22Rv1 (cell line): ENCODE measurements around the gene IER2.

Source experiments
- H3K27ac ChIP-seq: fragments of 450-650 bp; 2 replicates; pipeline ENCODE4 v1.5.1; 2017
- CTCF ChIP-seq: fragments of 450-650 bp; IDR thresholded peaks from 2 replicates; pipeline ENCODE4 v1.5.1; 2017; ENCODE audit warnings: mild to moderate bottlenecking
- ZFX ChIP-seq: fragments of 450-650 bp; IDR thresholded peaks from 2 replicates; pipeline ENCODE4 v1.6.1; 2017; ENCODE audit warnings: antibody characterized with exemption, borderline replicate concordance

The IER2 gene

GRCh38 chr19:13115936-13116281, 34.3 kb upstream of the IER2 start:
- TF ChIP-seq CTCF = no peak
- H3K27ac ChIP-seq = peak overlapping the region; percentile 93

GRCh38 chr19:13116282-13117175, 33.7 kb upstream of the IER2 start, which contains the start of gene TRMT1:
TSS of gene TRMT1 (minus strand) at chr19:13116740. CDS start at chr19:13116399, 341 bp downstream.
- TF ChIP-seq ZFX = no peak
- TF ChIP-seq CTCF = no peak

GRCh38 chr19:13117176-13117771, 32.9 kb upstream of the IER2 start:
- H3K27ac ChIP-seq = peak overlapping the region; percentile 93
- TF ChIP-seq CTCF (no peak), ZFX (no peak)

More at GRCh38 chr19:13116282-13117175, 33.7 kb upstream of the IER2 start, which contains the start of gene TRMT1:
- H3K27ac ChIP-seq = peak within 1 kb of the TSS; percentile 93

- TF ChIP-seq CTCF (no peak), ZFX (no peak)
- peak within 1 kb of the TSS; percentile 93 for H3K27ac ChIP-seq
Observed at GRCh38 chr19:13117772-13118423, 32.3 kb upstream of the IER2 start, which contains the start of gene NACC1. TSS of gene NACC1 (plus strand) at chr19:13118264. CDS start at chr19:13135208, 16,944 bp downstream.

GRCh38 chr19:13118424-13119193, 31.6 kb upstream of the IER2 start:
- TF ChIP-seq CTCF (no peak), ZFX (no peak)
- H3K27ac ChIP-seq = peak overlapping the region; percentile 93

GRCh38 chr19:13119627-13120026, 30.6 kb upstream of the IER2 start:
- H3K27ac ChIP-seq = peak overlapping the region; percentile 93

More at GRCh38 chr19:13119627-13120026, 30.6 kb upstream of the IER2 start:
- TF ChIP-seq ZFX (no peak), CTCF (no peak)
